Mesendoderm (in vitro differentiated cells): ENCODE data around the gene MOXD1.

ENCODE experiments used
- DNase-seq: peaks from one replicate; pipeline ENCODE4 v3.0.0; 2013
- H2AK5ac ChIP-seq: 2 replicates; pipeline ENCODE4 v1.6.1; 2013; ENCODE audit warnings: low read length, inconsistent platforms
- H2BK120ac ChIP-seq: 2 replicates; pipeline ENCODE4 v1.6.1; 2013; ENCODE audit warnings: low read depth, mild to moderate bottlenecking, low read length, moderate library complexity, mixed read lengths
- H2BK15ac ChIP-seq: replicated peaks from 2 replicates; pipeline ENCODE4 v1.6.1; 2013; ENCODE audit warnings: low read depth, mild to moderate bottlenecking, moderate library complexity
- H2BK5ac ChIP-seq: 2 replicates; pipeline ENCODE4 v1.6.1; 2013; ENCODE audit warnings: low read length, inconsistent platforms
- H3K18ac ChIP-seq: 2 replicates; pipeline ENCODE4 v1.6.1; 2013; ENCODE audit warnings: mild to moderate bottlenecking, low read length, mixed read lengths
- H3K23ac ChIP-seq: one replicate; pipeline ENCODE4 v1.6.1; 2013; ENCODE audit warnings: low read length
- H3K27ac ChIP-seq: 2 replicates; pipeline ENCODE4 v1.5.1; 2013; ENCODE audit warnings: low read depth, mild to moderate bottlenecking, inconsistent platforms, low read length, moderate library complexity
- H3K27me3 ChIP-seq: 2 replicates; pipeline ENCODE4 v1.6.1; 2013; ENCODE audit warnings: low read length, control low read depth, mild to moderate bottlenecking, inconsistent platforms; ENCODE audit not compliant: insufficient read depth, poor library complexity
- H3K36me3 ChIP-seq: 2 replicates; pipeline ENCODE4 v1.6.1; 2013; ENCODE audit warnings: low read length, inconsistent platforms; ENCODE audit not compliant: control insufficient read depth, insufficient read depth
- H3K4ac ChIP-seq: one replicate; pipeline ENCODE4 v1.6.1; 2013; ENCODE audit warnings: low read depth, mild to moderate bottlenecking, low read length, moderate library complexity
- H3K4me1 ChIP-seq: 2 replicates; pipeline ENCODE4 v1.6.1; 2013; ENCODE audit warnings: low read depth, low read length, inconsistent platforms; ENCODE audit not compliant: control insufficient read depth
- H3K4me2 ChIP-seq: 2 replicates; pipeline ENCODE4 v1.6.1; 2013; ENCODE audit warnings: low read length
- H3K4me3 ChIP-seq: 2 replicates; pipeline ENCODE4 v1.5.1; 2013; ENCODE audit warnings: mild to moderate bottlenecking, low read length
- H3K56ac ChIP-seq: one replicate; pipeline ENCODE4 v1.6.1; 2013; ENCODE audit warnings: low read length
- H3K79me1 ChIP-seq: 2 replicates; pipeline ENCODE4 v1.6.1; 2013; ENCODE audit warnings: low read length, inconsistent platforms
- H3K79me2 ChIP-seq: 2 replicates; pipeline ENCODE4 v1.6.1; 2013; ENCODE audit warnings: mild to moderate bottlenecking, low read length; ENCODE audit not compliant: control insufficient read depth, insufficient read depth
- H3K9ac ChIP-seq: 2 replicates; pipeline ENCODE4 v1.6.1; 2013; ENCODE audit warnings: low read length, inconsistent platforms
- H4K5ac ChIP-seq: one replicate; pipeline ENCODE4 v1.6.1; 2013; ENCODE audit warnings: low read length
- H4K8ac ChIP-seq: one replicate; pipeline ENCODE4 v1.6.1; 2013; ENCODE audit warnings: low read depth, mild to moderate bottlenecking, control low read depth, low read length, moderate library complexity
- WGBS: extraction: QIAGEN DNeasy Blood & Tissue Kit; methylation state at CpG from one replicate; pipeline ENCODE4 v1.1.7; 2013; ENCODE audit warnings: low lambda C conversion rate, missing lambda C conversion rate; ENCODE audit not compliant: insufficient coverage; ENCODE audit errors: extremely low coverage; 5-methylcytosine and 5-hydroxymethylcytosine counted together

MOXD1 gene

DNA sequence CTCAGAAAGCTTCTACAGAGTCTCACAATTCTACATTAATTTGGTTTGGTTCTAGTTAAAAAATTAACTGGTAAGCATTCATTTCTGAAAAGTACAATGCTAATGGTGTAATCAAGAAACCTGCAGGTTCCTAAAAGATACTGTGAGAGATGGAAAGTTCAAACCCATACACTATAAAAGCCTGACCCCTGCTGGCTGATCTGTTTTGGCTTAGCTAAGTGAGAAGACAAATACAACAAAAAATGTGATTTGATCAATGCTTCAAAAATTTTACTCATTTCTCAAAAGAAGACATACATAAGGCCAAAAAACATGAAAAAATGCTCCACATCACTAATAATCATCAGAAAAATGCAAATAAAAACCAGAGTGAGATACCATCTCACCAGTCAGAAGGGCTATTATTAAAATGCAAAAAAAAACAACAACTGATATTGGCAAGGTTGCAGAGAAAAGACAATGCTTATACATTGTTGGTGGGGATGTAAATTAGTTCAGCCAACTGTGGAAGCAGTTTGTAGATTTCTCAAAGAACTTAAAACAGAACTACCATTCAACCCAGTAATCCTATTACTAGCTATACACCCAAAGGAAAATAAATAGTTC is 102.8 kb downstream of the MOXD1 start:
- no peak overlapping the region for H4K8ac ChIP-seq
- peak; percentile 62 for DNase-seq
- no peaks in the 10 kb centered on the region for H3K27me3 ChIP-seq
- H3K4me2 ChIP-seq, result no peak overlapping the region
- H3K56ac ChIP-seq, result no peak overlapping the region
- H3K79me1 ChIP-seq, result no peaks in the 10 kb centered on the region
- no peaks in the 10 kb centered on the region for H3K79me2 ChIP-seq
- no peak overlapping the region for H4K5ac ChIP-seq
- no peak overlapping the region for H2BK5ac ChIP-seq
- no peak overlapping the region for H3K23ac ChIP-seq
- no peak overlapping the region for H3K4ac ChIP-seq
- no peak overlapping the region for H3K27ac ChIP-seq
- H3K4me3 ChIP-seq, result no peak overlapping the region
- no peak overlapping the region for H2BK15ac ChIP-seq
- H2BK120ac ChIP-seq, result no peak overlapping the region
- no peak overlapping the region for H3K9ac ChIP-seq
- H3K18ac ChIP-seq, result no peak overlapping the region
- H3K4me1 ChIP-seq, result no peaks in the 10 kb centered on the region
- H3K36me3 ChIP-seq, result no peaks in the 10 kb centered on the region
- no peak overlapping the region for H2AK5ac ChIP-seq

DNA sequence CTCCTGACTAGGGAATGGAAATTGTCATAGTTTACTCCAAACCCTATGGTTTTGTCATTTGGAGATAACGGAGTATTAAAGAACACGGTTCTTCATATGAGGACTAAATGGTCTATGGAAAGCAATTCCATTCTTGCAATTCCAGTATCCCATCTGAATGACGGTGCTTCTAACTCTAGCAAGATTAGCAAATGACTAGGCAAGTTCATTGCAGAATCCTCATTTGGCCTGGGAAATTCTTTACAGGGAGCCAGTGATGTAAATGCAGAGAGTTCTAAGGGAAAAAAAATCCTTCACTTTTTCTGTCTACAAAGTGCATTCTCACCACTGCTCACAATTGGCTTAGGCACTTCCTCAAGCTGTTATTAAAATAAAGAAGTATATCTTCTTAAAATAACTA is 111.5 kb downstream of the MOXD1 start:
- Histone ChIP-seq H3K27me3 (no peaks in the 10 kb centered on the region), H2BK5ac (no peak overlapping the region), H4K5ac (no peak overlapping the region), H2BK15ac (no peak overlapping the region), H3K27ac (no peak overlapping the region), H3K4me3 (no peak overlapping the region), H3K4me1 (no peaks in the 10 kb centered on the region), H4K8ac (no peak overlapping the region), H3K9ac (no peak overlapping the region), H2AK5ac (no peak overlapping the region), H3K23ac (no peak overlapping the region), H3K79me2 (no peaks in the 10 kb centered on the region), H3K18ac (no peak overlapping the region), H3K79me1 (no peaks in the 10 kb centered on the region), H2BK120ac (no peak overlapping the region), H3K4me2 (no peak overlapping the region), H3K4ac (no peak overlapping the region), H3K56ac (no peak overlapping the region), H3K36me3 (no peaks in the 10 kb centered on the region)
- no peak for DNase-seq
- no CpG with 5 or more reads among the region's 3 CpGs for WGBS

DNA sequence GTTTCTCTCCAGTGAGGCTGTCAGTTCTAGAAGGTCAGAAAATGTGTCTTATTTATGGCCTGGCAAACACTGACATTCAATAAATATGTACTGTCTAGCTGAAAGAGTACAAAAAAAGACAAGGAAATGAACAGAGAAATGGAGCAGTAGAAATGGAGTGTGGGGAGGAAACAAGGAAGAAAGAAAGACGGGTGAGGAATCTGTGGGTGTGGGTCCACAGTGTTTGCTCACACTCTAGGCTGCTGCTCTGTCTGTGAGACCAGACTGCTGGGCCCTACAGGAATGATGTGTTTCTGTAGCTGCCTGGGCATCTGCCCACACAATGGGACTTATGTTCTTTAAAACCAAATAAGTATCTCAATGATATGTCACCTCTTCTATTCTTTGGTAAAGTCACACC is 114.2 kb downstream of the MOXD1 start:
- H2AK5ac ChIP-seq, result no peak overlapping the region
- DNase-seq, result no peak
- no peak overlapping the region for H3K4ac ChIP-seq
- H4K5ac ChIP-seq, result no peak overlapping the region
- no peak overlapping the region for H3K4me2 ChIP-seq
- H2BK5ac ChIP-seq, result no peak overlapping the region
- H2BK120ac ChIP-seq, result no peak overlapping the region
- H3K18ac ChIP-seq, result no peak overlapping the region
- WGBS, result no CpG with 5 or more reads among the region's 1 CpG
- no peak overlapping the region for H3K9ac ChIP-seq
- H3K79me1 ChIP-seq, result no peaks in the 10 kb centered on the region
- H3K4me3 ChIP-seq, result no peak overlapping the region
- H3K56ac ChIP-seq, result no peak overlapping the region
- H3K79me2 ChIP-seq, result no peaks in the 10 kb centered on the region
- H3K23ac ChIP-seq, result no peak overlapping the region
- H3K27me3 ChIP-seq, result no peaks in the 10 kb centered on the region
- H3K36me3 ChIP-seq, result no peaks in the 10 kb centered on the region
- H4K8ac ChIP-seq, result no peak overlapping the region
- H2BK15ac ChIP-seq, result no peak overlapping the region
- no peaks in the 10 kb centered on the region for H3K4me1 ChIP-seq
- no peak overlapping the region for H3K27ac ChIP-seq

DNA sequence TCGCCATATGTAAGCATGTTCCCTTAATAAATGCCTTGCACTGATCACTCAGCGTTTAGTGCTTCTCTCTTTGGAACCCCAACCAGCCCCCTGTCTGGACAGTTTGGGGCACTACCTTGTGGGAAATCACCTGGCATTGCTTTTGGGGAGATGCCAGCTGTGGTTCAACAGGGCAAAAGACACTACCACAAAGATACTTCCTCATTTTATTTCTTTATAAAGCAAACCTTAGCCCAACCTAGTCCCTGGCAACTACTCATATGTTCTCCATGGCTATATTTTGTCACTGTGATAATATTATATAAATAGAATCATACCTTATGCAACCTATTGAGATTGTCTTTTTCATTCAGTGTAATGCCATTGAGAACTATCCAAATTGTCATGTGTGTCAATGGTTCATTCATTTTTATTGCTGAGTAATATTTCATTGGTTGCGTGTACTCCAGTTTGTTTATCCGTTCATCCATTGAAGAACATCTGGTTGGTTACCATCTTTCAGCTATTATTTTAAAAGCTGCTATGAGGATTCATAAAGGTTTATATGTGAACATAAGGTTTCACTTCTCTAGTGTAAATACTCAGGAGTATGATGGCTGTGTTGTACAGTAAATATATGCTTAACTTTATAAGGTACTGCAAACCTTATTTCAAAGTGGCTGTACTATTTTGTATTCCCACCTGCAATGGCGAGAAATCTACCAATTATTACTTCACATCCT is 114.8 kb downstream of the MOXD1 start:
- H3K79me2 ChIP-seq, result no peaks in the 10 kb centered on the region
- H2BK120ac ChIP-seq, result no peak overlapping the region
- H3K23ac ChIP-seq, result no peak overlapping the region
- H4K5ac ChIP-seq, result no peak overlapping the region
- H3K27me3 ChIP-seq, result no peaks in the 10 kb centered on the region
- H3K4me1 ChIP-seq, result no peaks in the 10 kb centered on the region
- H2BK5ac ChIP-seq, result no peak overlapping the region
- H3K27ac ChIP-seq, result no peak overlapping the region
- H3K36me3 ChIP-seq, result no peaks in the 10 kb centered on the region
- no peak overlapping the region for H2AK5ac ChIP-seq
- no peak overlapping the region for H2BK15ac ChIP-seq
- WGBS, result no CpG with 5 or more reads among the region's 5 CpGs
- H3K9ac ChIP-seq, result no peak overlapping the region
- H3K4me3 ChIP-seq, result no peak overlapping the region
- no peak overlapping the region for H4K8ac ChIP-seq
- no peak overlapping the region for H3K4me2 ChIP-seq
- H3K56ac ChIP-seq, result no peak overlapping the region
- H3K18ac ChIP-seq, result no peak overlapping the region
- no peak for DNase-seq
- H3K79me1 ChIP-seq, result no peaks in the 10 kb centered on the region
- no peak overlapping the region for H3K4ac ChIP-seq

DNA sequence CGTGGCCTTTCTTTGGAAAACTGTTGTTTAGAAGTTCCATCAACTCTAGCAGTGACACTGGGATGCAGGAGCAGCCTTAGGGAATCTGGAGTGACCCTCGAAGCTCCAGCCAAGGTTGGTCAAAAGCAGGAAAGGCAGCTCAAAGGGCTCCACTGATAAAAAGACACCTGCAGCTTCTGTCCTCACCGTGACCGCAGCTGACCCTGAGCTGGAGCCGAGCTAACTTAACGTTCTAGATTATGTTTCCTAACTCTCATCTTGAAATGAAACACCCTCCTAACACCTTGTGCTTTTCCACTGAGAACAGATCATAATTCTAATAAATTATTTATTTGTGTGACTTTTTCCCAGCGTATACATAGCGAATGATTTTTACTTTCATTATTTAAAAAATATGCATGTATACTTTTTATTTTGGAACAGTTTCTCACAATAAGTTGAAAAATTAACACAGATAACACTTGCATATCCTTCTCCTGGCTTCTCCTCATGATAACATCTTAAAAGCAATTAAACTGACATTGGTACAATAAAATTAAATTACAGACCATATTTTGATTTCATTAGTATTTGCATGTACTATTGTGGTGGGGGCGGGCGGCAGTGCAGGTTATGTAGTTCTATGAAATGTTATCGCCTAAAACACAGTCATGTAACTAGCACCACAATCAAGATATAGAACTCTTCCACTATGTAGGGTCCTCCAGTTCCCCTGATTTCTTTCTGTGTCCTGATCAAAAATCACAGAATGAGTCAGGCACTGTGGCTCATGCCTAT is 116.1 kb downstream of the MOXD1 start:
- WGBS, result no CpG with 5 or more reads among the region's 11 CpGs

More for the DNA sequence above, 116.1 kb downstream of the MOXD1 start:
- Histone ChIP-seq H3K4me1 (no peaks in the 10 kb centered on the region), H2BK5ac (no peak overlapping the region), H2BK15ac (no peak overlapping the region), H4K5ac (no peak overlapping the region), H3K36me3 (no peaks in the 10 kb centered on the region), H3K79me1 (no peaks in the 10 kb centered on the region), H2AK5ac (no peak overlapping the region), H3K9ac (no peak overlapping the region), H3K23ac (no peak overlapping the region), H3K4me2 (no peak overlapping the region), H3K27me3 (no peaks in the 10 kb centered on the region), H3K18ac (no peak overlapping the region), H3K27ac (no peak overlapping the region), H3K79me2 (no peaks in the 10 kb centered on the region), H4K8ac (no peak overlapping the region), H2BK120ac (no peak overlapping the region), H3K56ac (no peak overlapping the region), H3K4ac (no peak overlapping the region), H3K4me3 (no peak overlapping the region)
- no peak for DNase-seq
